Stimulated activated CD8-positive, alpha-beta memory T cell treated with anti-CD3 and anti-CD28 coated beads, Interleukin-2, amount 100 ng/mL, for 48 hours (primary cell): ENCODE data around the gene AGFG2.
"Not testable (repeated sequence)": the region's sequence is repeated elsewhere in the genome, so short reads cannot be mapped to it uniquely, and the experiment has no call there.

Source experiments
- DNase-seq, 2 donors: peaks; one replicate each; pipeline ENCODE4 v3.0.0-alpha.2; 2020; ENCODE audit warnings: low read depth in 2 of 2

Gene AGFG2

DNA sequence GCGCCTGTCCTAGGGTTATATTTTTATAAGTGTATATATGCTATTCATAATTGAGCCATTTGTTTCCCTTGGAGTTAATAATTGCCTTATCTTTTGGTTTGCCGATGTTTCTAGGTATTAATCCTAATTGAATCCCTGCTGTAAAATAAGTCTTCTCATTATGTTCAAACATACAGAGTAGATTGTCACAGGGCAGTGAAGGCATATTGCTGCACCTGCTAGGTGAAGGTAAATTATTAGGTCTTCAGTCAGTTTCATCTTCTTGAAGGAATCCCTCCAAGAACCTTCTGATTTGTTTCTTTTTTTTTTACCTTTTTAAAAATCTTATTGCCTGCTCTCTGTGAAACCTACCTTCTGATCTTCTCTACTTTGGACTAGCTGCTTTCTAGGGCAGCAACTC lies 17.9 kb upstream of the AGFG2 start:
- DNase-seq: no peak

- DNase-seq: not testable (repeated sequence)
These were observed 17.0 kb upstream of the AGFG2 start for GRCh38 chr7:100521909-100522593.

DNA sequence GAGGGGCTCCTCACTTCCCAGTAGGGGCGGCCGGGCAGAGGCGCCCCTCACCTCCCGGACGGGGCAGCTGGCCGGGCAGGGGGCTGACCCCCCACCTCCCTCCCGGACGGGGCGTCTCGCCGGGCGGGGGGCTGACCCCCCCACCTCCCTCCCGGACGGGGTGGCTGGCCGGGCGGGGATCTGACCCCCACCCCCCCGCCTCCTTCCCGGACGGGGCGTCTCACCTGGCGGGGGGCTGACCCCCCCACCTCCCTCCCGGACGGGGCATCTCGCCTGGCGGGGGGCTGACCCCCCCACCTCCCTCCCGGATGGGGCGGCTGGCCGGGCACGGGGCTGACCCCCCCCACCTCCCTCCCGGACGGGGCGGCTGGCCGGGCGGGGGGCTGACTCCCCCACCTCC lies 15.8 kb upstream of the AGFG2 start:
- not testable (repeated sequence) for DNase-seq

GRCh38 chr7:100528108-100528866 lies 10.7 kb upstream of the AGFG2 start:
- not testable (repeated sequence) for DNase-seq

DNA sequence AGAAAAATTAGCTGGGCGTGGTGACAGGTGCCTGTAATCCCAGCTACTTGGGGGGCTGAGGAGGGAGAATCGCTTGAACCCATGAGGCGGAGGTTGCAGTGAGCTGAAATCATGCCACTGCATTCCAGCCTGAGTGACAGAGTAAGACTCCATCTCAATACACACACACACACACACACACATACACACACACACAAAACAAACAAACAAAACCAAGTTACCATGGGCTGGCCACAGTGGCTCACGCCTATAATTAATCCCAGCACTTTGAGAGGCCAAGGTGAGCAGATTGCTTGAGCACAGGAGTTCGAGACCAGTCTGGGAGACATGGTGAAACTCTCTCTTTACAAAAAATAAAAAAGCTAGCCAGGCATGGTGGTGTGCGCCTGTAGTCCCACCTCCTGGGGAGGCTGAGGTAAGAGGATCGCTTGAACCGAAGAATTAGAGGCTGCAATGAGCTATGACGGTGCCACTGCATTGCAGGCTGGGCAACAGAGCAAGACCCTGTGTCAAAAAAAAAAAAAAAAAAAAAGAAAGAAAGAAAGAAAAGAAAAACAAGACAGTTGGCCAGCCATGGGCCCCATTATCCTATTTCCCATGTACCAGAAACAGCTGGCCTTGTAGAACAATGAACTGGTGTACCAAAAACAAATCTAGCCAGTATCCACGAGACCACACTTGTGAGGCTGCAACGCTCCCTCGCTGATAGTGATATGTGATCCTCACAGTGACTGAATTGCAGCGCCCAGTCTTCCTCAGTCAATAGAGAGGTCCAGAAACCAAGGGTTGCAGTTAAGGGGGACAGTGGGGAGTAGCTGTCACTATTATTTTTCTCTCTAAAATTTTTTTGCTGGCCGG lies 6.6 kb upstream of the AGFG2 start:
- DNase-seq: no peak

DNA sequence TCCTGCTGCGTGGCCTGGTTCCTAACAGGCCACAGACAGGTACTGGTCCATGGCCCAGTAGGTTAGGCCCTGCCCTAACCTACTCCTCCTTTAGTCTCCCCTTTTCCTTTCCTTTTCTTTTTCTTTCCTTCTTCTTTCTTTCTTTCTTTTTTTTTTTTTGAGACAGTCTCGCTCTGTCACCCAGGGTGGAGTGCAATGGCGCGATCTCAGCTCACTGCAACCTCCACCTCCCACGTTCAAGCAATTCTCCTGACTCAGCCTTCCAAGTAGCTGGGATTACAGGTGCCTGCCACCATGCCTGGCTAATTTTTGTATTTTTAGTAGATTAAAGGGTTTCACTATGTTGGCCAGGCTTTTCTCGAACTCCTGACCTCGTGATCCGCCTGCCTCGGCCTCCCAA lies 3.0 kb upstream of the AGFG2 start:
- DNase-seq: not testable (repeated sequence)

GRCh38 chr7:100536695-100537094 lies 2.3 kb upstream of the AGFG2 start:
- DNase-seq: not testable (repeated sequence)

GRCh38 chr7:100538348-100538653 lies 702 bp upstream of the AGFG2 start:
- DNase-seq: no peak

DNA sequence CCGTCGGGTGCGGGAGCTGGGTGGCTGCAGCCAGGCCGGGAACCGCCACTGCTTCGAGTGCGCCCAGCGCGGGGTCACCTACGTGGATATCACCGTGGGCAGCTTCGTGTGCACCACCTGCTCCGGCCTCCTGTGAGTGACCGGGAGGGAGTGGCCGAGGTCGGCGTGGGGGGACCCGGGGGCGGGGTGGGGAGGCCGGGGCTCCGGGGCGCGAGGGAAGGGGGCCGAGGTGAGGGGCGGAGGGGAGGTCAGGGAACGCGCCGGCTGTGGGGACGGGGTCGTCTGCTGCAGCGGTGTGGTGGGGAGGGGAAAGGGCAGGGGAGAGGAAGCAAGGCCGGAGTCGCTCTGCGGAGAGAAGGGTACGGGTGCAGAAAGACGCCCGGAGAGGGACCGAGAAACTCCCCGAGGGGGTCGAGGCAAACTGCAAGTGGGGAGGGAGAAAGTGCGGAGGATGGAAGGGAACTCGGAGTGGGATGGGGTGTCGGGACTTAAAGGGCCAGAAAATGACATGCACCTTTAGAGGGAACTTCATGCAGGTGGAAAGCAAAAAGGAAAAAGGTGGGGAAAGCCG lies 518 bp downstream of the AGFG2 start:
- DNase-seq: no peak

GRCh38 chr7:100540073-100540723 lies 1.2 kb downstream of the AGFG2 start:
- no peak for DNase-seq

- DNase-seq: not testable (repeated sequence)
These were observed 2.3 kb downstream of the AGFG2 start for GRCh38 chr7:100541309-100541708.

GRCh38 chr7:100543586-100543985 lies 4.6 kb downstream of the AGFG2 start:
- no peak for DNase-seq

GRCh38 chr7:100544386-100544785 lies 5.4 kb downstream of the AGFG2 start:
- DNase-seq: no peak

GRCh38 chr7:100544967-100545359 lies 6.0 kb downstream of the AGFG2 start:
- no peak for DNase-seq

DNA sequence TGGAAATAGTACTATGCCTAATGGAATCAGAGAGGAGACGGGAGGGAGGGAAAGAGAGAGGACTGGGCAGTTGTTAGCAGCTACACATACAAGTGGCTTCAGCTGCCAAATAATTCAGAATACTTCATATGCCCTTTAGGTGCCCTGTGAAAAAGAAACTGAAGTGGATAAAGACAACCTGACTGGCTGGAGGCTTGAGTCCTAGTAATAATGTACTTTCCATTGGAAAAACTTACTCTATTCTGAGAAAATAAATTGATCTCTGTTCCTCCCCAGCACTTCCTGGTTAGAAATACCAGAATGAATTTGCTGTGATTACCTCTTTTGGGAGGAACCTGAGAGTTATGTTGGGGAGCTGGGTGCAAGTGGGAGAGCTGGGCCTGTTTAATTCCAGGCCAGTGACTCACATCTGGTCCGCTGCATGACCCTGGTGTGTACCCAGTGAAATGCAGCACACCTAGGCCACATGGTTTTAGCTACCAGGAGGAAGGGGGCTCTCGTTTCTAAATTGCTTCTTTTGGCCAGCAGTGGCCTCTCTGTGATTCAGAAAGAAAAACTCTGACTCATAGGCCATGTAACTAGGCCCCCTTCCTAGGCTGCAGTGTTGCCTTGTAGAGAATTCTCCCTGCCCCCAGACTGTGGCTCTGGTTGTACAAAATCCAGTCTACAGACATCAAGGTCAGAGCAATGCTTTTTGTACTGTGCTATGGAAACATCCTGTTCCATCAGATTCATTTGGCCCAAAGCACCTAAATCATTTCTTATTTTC lies 6.5 kb downstream of the AGFG2 start:
- DNase-seq: peak in 1 of 2 donors; percentile 53

GRCh38 chr7:100546129-100546925 lies 7.3 kb downstream of the AGFG2 start:
- no peak for DNase-seq

DNA sequence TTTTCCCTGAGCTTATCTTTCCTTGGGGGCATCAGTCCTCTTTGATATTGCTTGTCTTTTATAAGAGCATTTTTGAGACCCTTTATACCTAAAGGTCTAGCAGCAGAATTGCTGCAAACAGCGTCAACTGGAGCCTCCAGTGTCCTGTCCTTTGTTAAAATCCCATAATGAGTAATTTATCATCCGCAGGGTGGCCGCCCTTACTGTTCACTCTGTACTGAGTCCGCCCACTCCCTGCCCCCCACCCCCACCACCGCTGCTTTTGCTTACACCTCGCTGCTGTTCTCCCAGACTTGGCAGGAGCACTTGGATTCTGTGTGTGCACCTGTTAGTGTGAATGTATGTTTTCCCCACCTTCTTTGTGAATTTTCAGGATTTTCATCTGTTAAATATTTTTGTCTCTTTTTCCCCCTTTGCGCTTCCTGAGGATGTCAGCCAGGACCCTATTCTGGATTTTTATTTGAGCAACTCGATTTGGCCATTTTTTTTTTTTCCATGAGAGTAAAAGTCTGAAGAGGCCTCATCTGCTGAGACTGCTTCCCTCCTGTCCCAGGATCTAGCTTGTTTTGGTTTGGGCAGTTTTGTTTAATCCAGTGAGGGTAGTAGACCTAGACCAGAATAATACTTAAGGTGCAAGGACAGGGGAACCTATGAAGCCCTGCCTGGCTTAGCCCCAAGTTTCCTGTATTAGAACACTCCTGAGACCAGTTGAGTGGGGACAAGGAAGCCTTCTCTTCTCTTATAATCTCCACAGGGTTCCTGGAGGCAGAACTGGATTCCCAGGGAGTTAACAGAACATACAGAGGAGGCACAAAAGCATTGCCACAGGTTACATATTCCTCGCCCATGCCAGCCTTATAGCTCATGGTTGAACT lies 8.2 kb downstream of the AGFG2 start:
- no peak for DNase-seq

GRCh38 chr7:100547872-100548271 lies 8.9 kb downstream of the AGFG2 start:
- no peak for DNase-seq

DNA sequence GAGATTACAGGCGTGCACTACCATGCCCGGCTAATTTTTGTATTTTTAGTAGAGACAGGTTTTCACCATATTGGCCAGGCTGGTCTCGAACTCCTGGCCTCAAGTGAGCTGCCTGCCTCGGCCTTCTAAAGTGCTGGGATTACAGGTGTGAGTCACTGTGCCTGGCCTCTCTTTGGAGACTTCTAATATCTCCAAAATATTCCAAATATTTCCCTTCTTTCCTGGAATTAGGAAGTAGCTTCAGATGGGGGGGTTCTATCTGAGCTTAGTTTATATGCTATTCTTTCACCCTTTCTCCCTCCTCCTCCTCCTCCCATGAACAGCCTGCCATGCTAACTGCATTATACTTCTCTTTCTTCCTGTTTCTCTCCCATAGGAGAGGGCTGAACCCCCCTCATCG lies 9.4 kb downstream of the AGFG2 start:
- DNase-seq: not testable (repeated sequence)
